HG03460 (cell line): ENCODE measurements around the gene FOXD4L4.
"Not testable (repeated sequence)": the region's sequence is repeated elsewhere in the genome, so short reads cannot be mapped to it uniquely, and the experiment has no call there.

ENCODE experiments used
- ATAC-seq: cut with Tn5 transposase; IDR thresholded peaks from one replicate; pipeline ENCODE4 v1.9.1; 2021; ENCODE audit not compliant: unreplicated experiment

Gene FOXD4L4

DNA sequence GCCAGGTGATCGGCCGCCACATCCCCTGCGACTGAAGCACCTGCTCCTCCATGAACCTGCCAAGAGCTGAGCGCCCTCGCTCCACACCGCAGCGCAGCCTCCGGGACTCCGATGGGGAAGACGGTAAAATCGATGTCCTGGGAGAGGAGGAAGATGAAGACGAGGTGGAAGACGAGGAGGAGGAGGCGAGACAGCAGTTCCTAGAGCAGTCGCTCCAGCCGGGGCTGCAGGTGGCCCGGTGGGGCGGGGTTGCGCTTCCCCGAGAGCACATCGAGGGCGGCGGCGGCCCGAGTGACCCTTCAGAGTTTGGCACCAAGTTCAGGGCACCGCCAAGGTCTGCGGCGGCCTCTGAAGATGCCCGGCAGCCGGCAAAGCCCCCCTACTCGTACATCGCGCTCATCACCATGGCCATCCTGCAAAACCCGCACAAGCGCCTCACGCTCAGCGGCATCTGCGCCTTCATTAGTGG lies at the start of gene FOXD4L4:
Gene FOXD4L4 (plus strand): TSS at position 51 of the 469 bp plus-strand sequence. CDS start 0 bp downstream, at position 51.
- not testable (repeated sequence) for ATAC-seq

DNA sequence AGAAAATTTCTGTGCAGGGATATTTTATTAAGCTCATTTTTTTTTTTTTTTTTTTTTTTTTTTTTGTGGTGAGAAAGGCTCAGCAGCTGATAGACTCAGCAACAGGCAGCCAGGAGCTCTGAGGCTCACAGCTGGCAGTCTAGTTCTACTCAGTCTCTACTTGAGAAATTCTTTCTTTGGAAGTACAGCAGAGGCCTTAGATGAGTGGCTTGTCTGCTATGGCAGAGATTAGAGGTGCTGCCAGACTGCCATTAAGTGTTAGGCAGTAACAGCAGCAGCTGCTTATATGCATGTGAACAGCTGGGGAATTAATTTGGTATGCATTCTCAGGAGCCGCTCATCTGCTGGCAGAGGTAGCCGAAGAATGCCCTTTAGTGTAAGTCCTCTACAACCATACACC lies 33.4 kb upstream of the FOXD4L4 start:
- not testable (repeated sequence) for ATAC-seq

DNA sequence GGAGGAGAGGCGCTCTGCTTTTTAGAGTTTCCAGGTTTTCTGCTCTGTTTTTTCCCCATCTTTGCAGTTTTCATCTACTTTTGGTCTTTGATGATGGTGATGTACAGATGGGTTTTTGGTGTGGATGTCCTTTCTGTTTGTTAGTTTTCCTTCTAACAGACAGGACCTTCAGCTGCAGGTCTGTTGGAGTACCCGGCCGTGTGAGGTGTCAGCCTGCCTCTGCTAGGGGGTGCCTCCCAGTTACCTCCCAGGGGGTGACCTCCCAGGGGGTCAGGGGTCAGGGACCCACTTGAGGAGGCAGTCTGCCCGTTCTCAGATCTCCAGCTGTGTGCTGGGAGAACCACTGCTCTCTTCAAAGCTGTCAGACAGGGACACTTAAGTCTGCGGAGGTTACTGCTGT lies 22.5 kb upstream of the FOXD4L4 start:
- ATAC-seq: not testable (repeated sequence)

DNA sequence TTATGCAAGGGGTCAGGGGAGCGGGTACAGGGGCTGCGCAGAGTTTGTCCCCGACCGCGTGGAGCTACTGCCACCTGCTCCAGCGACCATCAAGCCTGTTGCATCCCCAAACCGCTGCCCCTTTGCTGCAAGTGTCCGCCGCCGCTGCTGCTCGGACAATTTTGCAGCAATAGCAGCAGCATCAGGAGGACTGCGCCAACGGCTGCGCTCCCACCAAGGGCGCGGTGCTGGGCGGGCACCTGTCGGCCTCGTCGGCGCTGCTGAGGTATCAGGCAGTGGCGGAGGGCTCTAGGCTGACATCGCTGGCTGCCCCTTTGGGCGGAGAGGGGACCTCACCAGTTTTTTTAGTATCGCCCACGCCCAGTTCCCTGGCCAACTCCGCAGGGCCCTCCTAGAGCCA lies 1.2 kb downstream of the FOXD4L4 start:
- not testable (repeated sequence) for ATAC-seq
